Common myeloid progenitor, CD34-positive (primary cell): ENCODE data around the gene PRPH2. TPM values are rescaled to one million over a fixed set of nuclear protein-coding genes. Genes with fewer than 3 reads are reported as not detected.

Experiments used
- CTCF ChIA-PET: fragments of 350-600 bp; sonication (Branson Sonifier 250); formaldehyde crosslinking; loops from one replicate; lab custom pipeline; 2021; ENCODE audit warnings: antibody characterized with exemption; lab: Charles Lee
- POLR2A ChIA-PET: fragments of 350-600 bp; sonication (Branson Sonifier 250); formaldehyde crosslinking; loops from one replicate; lab custom pipeline; 2021; ENCODE audit warnings: antibody characterized with exemption; lab: Charles Lee
- DNase-seq, 3 donors: peaks; one replicate each; pipeline versions ENCODE4 v3.0.0 to v3.0.0-alpha.2; 2013
- H3K27ac ChIP-seq, 2 experiments: 1 replicate in 1 of 2; 2 replicates in 1 of 2; pipeline ENCODE4 v1.7.0; 2013; ENCODE audit warnings: inconsistent platforms in 2 of 2, low read length in 2 of 2, mild to moderate bottlenecking in 2 of 2, low read depth in 1 of 2, moderate library complexity in 1 of 2; ENCODE audit not compliant: severe bottlenecking in 2 of 2, insufficient read depth in 1 of 2, poor library complexity in 1 of 2
- H3K27me3 ChIP-seq, 5 experiments: replicated peaks in 2 of 5; 1 replicate in 3 of 5; 2 replicates in 2 of 5; pipeline versions ENCODE4 v1.6.1 to v1.7.0; 2013; ENCODE audit warnings: low read length in 4 of 5, mild to moderate bottlenecking in 2 of 5, moderate library complexity in 2 of 5, inconsistent platforms in 1 of 5; ENCODE audit not compliant: insufficient read depth in 5 of 5, control insufficient read depth in 4 of 5
- H3K36me3 ChIP-seq, 4 experiments: 1 replicate in 2 of 4; 2 replicates in 2 of 4; pipeline versions ENCODE4 v1.6.1 to v1.7.0; 2013; ENCODE audit warnings: low read length in 3 of 4, control low read depth in 1 of 4, mild to moderate bottlenecking in 1 of 4; ENCODE audit not compliant: control insufficient read depth in 4 of 4, insufficient read depth in 4 of 4
- H3K4me1 ChIP-seq, 4 experiments: 1 replicate in 3 of 4; 2 replicates in 1 of 4; pipeline versions ENCODE4 v1.6.1 to v1.7.1; 2013; ENCODE audit warnings: low read length in 3 of 4, mild to moderate bottlenecking in 3 of 4, control low read depth in 1 of 4, inconsistent platforms in 1 of 4, moderate library complexity in 1 of 4; ENCODE audit not compliant: control insufficient read depth in 4 of 4, insufficient read depth in 4 of 4; ENCODE audit errors: control extremely low read depth in 1 of 4
- H3K4me3 ChIP-seq, 7 experiments: 1 replicate in 4 of 7; 2 replicates in 3 of 7; pipeline versions ENCODE4 v1.5.1 to v1.7.0; 2013; ENCODE audit warnings: mild to moderate bottlenecking in 7 of 7, low read length in 6 of 7, moderate library complexity in 6 of 7, inconsistent platforms in 2 of 7, low read depth in 2 of 7, control low read depth in 1 of 7; ENCODE audit not compliant: insufficient read depth in 4 of 7, control insufficient read depth in 1 of 7; ENCODE audit errors: extremely low read depth in 1 of 7
- H3K9me3 ChIP-seq, 5 experiments: 1 replicate in 4 of 5; 2 replicates in 1 of 5; pipeline versions ENCODE4 v1.6.1 to v1.7.1; 2013; ENCODE audit warnings: low read length in 4 of 5, mild to moderate bottlenecking in 2 of 5, inconsistent platforms in 1 of 5, low read depth in 1 of 5, moderate library complexity in 1 of 5; ENCODE audit not compliant: control insufficient read depth in 4 of 5, insufficient read depth in 2 of 5; ENCODE audit errors: control extremely low read depth in 1 of 5
- WGBS: methylation state at CpG from one replicate; pipeline ENCODE4 v1.1.5; 2013; ENCODE audit not compliant: insufficient coverage; 5-methylcytosine and 5-hydroxymethylcytosine counted together
- polyA plus RNA-seq: library from polyadenylated mRNA; unstranded; fragments of 120-200 nt; gene quantifications from one replicate; pipeline ENCODE4 v1.2.1, GENCODE V29; 2013

The PRPH2 gene, protein sequence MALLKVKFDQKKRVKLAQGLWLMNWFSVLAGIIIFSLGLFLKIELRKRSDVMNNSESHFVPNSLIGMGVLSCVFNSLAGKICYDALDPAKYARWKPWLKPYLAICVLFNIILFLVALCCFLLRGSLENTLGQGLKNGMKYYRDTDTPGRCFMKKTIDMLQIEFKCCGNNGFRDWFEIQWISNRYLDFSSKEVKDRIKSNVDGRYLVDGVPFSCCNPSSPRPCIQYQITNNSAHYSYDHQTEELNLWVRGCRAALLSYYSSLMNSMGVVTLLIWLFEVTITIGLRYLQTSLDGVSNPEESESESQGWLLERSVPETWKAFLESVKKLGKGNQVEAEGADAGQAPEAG
- 0.07 TPM for polyA plus RNA-seq

DNA sequence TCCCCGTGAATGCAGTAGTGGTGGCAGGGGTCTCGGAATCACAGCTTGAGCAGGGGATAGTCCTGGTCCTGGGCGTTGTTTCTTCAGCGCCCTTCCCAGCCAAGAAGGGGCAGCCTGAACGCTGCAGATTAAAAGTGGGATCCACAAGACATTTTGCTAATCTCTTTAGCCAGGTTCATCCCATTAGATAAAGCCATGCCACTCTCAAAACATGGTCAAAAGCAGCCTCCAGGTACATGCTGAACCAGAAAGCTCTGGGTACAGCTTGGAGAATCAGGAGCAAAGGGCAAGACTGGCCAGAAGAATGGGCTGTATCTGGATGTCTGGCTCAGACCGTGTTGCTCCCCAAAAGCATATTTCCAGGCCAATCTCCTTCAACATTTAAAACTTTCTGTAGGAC lies at the start of gene PRPH2:
PRPH2 (minus strand) TSS at position 101 of the 400 bp plus-strand sequence. CDS start 263 bp downstream, outside the sequence.
- H3K36me3 ChIP-seq: no peaks in the 10 kb centered on the region
- ChIA-PET POLR2A (interaction anchor here (0.5 kb wide), 1 partner anchor 429 kb away, joined by 5 read pairs; no protein-coding TSS in a partner anchor), CTCF (no interaction called here)
- no peaks in the 10 kb centered on the region for H3K27me3 ChIP-seq
- 100% methylated on average over 5 of the region's 6 CpGs for WGBS
- H3K4me3 ChIP-seq: no peak within 1 kb of the TSS
- H3K4me1 ChIP-seq: peaks cover 0 to 14% (median 7%) of the 10 kb centered on the region in 4 experiments
- H3K9me3 ChIP-seq: no peaks in the 10 kb centered on the region
- H3K27ac ChIP-seq: no peak within 1 kb of the TSS
- no peak for DNase-seq

- Histone ChIP-seq H3K27ac (peak overlapping the region; percentile 85 to 92), H3K9me3 (no peaks in the 10 kb centered on the region), H3K4me1 (peaks cover 19 to 42% (median 32%) of the 10 kb centered on the region in 4 experiments), H3K4me3 (peak overlapping the region in 5 of 7 experiments; percentile 40 to 74 (median 57)), H3K36me3 (peaks cover 0 to 2% (median 0%) of the 10 kb centered on the region in 4 experiments), H3K27me3 (no peaks in the 10 kb centered on the region)
- DNase-seq: no peak
- 0% methylated on average over 1 of the region's 3 CpGs for WGBS
- ChIA-PET POLR2A (interaction anchor here (0.7 to 3.6 kb wide), 6 partner anchors 9 to 44 kb away, joined by 4 to 52 read pairs (median 4); partner anchors contain the start of genes BICRAL and TBCC), CTCF (interaction anchor here (1.0 to 4.9 kb wide), 7 partner anchors 8 to 541 kb away, joined by 3 to 20 read pairs (median 5); no protein-coding TSS in a partner anchor)
Observed at GRCh38 chr6:42771741-42772100, 49.3 kb upstream of the PRPH2 start.

GRCh38 chr6:42769836-42770235 lies 47.4 kb upstream of the PRPH2 start:
- H3K36me3 ChIP-seq: peaks cover 0 to 2% (median 0%) of the 10 kb centered on the region in 4 experiments
- H3K9me3 ChIP-seq: no peaks in the 10 kb centered on the region
- ChIA-PET POLR2A (interaction anchor here (3.5 to 3.6 kb wide), 2 partner anchors 13 to 23 kb away, joined by 34 to 52 read pairs; partner anchors contain the start of genes BICRAL and TBCC), CTCF (interaction anchor here (0.6 to 4.9 kb wide), 10 partner anchors 10 to 131 kb away, joined by 3 to 20 read pairs (median 7); partner anchors contain the start of gene BICRAL)
- H3K27me3 ChIP-seq: no peaks in the 10 kb centered on the region
- H3K27ac ChIP-seq: no peak overlapping the region
- H3K4me1 ChIP-seq: peaks cover 16 to 32% (median 24%) of the 10 kb centered on the region in 4 experiments
- 93% methylated on average over 2 of the region's 2 CpGs for WGBS
- H3K4me3 ChIP-seq: no peak overlapping the region
- peak in 1 of 3 donors; percentile 34 for DNase-seq

DNA sequence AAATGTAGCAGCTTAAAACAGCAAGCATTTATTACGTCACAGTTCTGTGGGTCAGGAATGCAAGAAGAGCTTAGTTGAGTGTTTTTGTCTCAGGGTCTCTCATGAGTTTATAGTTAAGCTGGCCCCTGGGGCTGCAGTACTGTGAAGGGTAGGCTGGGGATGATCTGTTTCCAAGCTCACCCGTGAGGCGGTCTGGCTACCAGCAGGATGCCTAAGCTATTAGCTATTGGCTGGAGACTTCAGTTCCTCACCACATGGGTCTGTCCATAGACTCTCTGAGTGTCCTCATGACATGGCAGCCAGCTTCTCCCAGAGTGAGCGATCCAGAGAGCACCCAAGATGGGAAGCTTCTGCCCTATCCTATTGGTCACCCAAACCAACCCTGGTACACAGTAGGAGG lies 46.7 kb upstream of the PRPH2 start:
- ChIA-PET POLR2A (interaction anchor here (3.5 to 3.6 kb wide), 2 partner anchors 14 to 22 kb away, joined by 34 to 52 read pairs; partner anchors contain the start of genes BICRAL and TBCC), CTCF (interaction anchor here (1.8 to 2.7 kb wide), 4 partner anchors 10 to 27 kb away, joined by 7 to 13 read pairs (median 8); partner anchors contain the start of gene BICRAL)
- Histone ChIP-seq H3K27me3 (no peaks in the 10 kb centered on the region), H3K4me3 (no peak overlapping the region), H3K4me1 (peaks cover 13 to 25% (median 18%) of the 10 kb centered on the region in 4 experiments), H3K27ac (no peak overlapping the region), H3K36me3 (peaks cover 0 to 2% (median 0%) of the 10 kb centered on the region in 4 experiments), H3K9me3 (no peaks in the 10 kb centered on the region)
- WGBS: 90% methylated on average over 3 of the region's 4 CpGs
- no peak for DNase-seq

- H3K9me3 ChIP-seq: no peaks in the 10 kb centered on the region
- H3K27me3 ChIP-seq: no peaks in the 10 kb centered on the region
- H3K36me3 ChIP-seq: peaks cover 0 to 2% (median 0%) of the 10 kb centered on the region in 4 experiments
- H3K27ac ChIP-seq: no peak overlapping the region
- ChIA-PET CTCF (interaction anchor here (0.6 to 1.3 kb wide), 2 partner anchors 13 to 376 kb away, joined by 3 read pairs; no protein-coding TSS in a partner anchor), POLR2A (no interaction called here)
- no peak overlapping the region for H3K4me3 ChIP-seq
- 91% methylated on average over 4 of the region's 5 CpGs for WGBS
- no peak for DNase-seq
- peaks cover 0 to 12% (median 6%) of the 10 kb centered on the region in 4 experiments for H3K4me1 ChIP-seq
Observed at GRCh38 chr6:42766163-42766670, 43.8 kb upstream of the PRPH2 start.

DNA sequence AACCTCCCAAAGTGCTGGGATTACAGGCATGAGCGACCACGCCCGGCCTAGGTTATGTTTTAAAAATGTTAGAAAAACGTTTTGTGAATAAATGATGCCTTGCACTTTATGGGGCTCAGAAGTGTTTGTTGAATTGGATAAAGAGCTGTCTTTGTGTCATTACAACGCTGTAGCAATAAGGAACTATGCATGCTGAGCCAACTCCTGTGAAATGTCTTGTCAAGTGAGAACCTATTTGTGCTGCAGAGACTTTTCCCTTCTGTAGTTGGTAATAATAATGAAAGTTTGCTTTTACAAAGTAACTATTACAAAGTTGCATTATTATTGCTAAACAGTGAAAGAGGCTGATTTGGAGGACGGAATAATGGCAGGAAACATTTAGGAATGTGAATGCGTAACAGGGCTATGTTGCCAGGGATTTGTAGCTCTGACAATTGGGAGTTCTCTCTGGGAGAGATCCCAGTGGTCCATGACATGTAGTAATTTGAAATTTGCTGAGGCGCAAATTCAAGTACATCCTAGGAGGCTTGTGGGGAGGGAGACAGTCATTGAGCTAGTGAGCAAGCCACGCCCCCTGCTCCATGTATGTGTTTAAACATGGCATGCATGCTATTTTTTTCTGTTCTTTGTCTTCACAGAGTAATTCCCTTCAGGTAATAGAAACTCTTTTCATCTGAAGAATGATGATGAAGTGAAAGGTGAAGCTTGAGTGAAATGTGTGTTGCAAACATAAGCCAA lies 42.7 kb upstream of the PRPH2 start:
- no peak overlapping the region for H3K27ac ChIP-seq
- ChIA-PET CTCF (interaction anchor here (0.6 to 1.3 kb wide), 2 partner anchors 12 to 25 kb away, joined by 3 read pairs; no protein-coding TSS in a partner anchor), POLR2A (interaction anchor here (0.6 kb wide), 2 partner anchors 77 to 120 kb away, joined by 3 read pairs; no protein-coding TSS in a partner anchor)
- no peak for DNase-seq
- no peaks in the 10 kb centered on the region for H3K27me3 ChIP-seq
- no peaks in the 10 kb centered on the region for H3K9me3 ChIP-seq
- 98% methylated on average over 8 of the region's 9 CpGs for WGBS
- H3K4me1 ChIP-seq: peaks cover 0 to 4% (median 0%) of the 10 kb centered on the region in 4 experiments
- no peak overlapping the region for H3K4me3 ChIP-seq
- H3K36me3 ChIP-seq: peaks cover 0 to 2% (median under 1%) of the 10 kb centered on the region in 4 experiments
